GM21723 (cell line): ENCODE data around the gene PTPRC.

Source experiments
- ATAC-seq: cut with Tn5 transposase; IDR thresholded peaks from one replicate; pipeline ENCODE4 v1.9.1; 2021; ENCODE audit warnings: mild to moderate bottlenecking, moderate library complexity; ENCODE audit not compliant: unreplicated experiment

PTPRC gene

GRCh38 chr1:198642983-198643382, 4.1 kb downstream of the PTPRC start:
- no peak for ATAC-seq

GRCh38 chr1:198643808-198644207, 5.0 kb downstream of the PTPRC start:
- no peak for ATAC-seq

DNA sequence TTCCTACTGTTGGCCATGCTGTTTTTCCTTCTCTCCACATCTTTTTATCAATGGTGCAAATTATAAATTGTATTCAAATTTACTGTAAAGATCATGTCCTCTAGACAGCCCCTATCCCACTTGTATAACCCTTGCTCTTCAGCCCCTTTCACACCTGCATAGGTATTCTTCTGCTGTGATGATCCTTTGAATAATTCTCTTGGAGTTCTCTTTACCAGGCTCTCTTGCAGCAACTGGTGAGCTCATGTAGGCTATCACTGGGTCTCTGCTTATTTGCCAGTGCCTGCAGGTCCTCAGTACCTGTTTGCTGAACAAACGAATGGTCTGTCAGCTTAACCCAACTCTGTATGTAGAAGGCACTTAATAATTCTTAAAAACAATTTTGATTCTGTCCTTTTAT, 8.2 kb downstream of the PTPRC start:
- no peak for ATAC-seq

DNA sequence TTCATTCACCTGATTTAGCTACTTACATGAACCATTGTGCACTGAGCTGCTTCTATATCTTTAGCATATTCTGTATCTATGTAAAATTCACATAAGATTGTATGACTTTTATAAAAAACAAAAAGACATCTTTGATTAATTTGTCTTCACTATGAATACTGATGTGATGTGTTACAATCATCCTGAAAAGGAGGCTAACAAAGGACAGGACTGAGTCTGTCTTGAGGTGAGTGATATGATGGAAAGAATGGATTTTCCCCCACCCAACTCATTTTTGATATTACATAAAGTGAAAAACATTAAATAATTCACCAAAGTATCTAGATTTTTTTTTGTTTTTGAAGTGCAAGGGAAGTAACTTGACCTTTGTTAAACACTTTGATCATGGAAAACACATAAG, 9.8 kb downstream of the PTPRC start:
- no peak for ATAC-seq

DNA sequence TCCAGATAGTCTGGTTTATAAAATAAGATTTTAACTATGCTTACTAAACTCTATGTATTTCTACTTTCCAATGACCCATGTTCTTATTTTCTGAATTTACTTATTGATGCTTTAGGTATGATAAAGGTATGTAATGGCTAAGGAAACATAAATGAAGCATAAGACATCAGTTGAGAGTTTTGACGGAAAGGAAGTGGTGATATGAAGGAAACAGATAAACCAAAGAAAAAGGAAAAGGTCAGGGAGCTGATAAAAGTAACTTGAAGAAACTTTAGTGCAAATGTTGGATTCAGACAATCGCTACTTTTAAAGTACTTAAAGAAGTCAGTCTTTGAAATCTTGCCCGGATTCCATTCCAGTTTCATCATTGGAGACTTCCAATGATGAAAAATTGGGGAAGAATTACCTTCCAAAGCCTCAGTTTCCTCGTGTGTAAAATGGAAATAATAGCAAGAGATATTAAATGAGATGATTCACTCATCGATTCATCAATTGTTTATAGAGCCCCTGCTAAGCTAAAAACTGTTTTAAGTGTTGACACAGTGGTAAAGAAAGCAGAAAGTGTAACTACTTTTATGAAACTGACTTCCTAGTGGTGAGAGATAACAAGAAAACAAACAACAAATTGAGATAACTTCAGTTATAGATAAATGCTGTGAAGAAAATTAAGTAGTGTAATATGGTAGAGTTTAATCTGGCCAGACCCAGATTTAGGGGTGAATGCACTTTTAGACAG, 10.6 kb downstream of the PTPRC start:
- no peak for ATAC-seq

- ATAC-seq, result no peak
Measured at GRCh38 chr1:198649968-198650338, 11.1 kb downstream of the PTPRC start.

DNA sequence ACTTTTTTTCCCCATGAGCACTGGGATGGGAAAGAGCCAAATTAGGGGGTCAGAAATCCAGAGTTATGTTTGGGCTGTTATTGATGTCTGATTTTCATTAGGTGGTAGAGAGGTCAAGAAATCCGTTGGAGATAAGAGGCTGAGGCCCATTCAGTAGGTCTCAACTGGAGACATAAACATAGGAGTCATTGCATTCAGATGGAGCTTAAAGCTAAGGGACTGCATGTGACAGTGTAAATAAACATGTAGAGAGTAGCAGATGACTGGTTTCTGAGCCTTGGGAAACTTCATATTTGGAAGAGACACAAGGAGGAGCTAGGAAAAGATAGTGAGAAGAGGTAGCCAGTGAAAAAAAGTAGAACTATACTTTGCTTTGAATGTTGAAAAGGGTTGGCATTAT, 11.7 kb downstream of the PTPRC start:
- ATAC-seq, result no peak

DNA sequence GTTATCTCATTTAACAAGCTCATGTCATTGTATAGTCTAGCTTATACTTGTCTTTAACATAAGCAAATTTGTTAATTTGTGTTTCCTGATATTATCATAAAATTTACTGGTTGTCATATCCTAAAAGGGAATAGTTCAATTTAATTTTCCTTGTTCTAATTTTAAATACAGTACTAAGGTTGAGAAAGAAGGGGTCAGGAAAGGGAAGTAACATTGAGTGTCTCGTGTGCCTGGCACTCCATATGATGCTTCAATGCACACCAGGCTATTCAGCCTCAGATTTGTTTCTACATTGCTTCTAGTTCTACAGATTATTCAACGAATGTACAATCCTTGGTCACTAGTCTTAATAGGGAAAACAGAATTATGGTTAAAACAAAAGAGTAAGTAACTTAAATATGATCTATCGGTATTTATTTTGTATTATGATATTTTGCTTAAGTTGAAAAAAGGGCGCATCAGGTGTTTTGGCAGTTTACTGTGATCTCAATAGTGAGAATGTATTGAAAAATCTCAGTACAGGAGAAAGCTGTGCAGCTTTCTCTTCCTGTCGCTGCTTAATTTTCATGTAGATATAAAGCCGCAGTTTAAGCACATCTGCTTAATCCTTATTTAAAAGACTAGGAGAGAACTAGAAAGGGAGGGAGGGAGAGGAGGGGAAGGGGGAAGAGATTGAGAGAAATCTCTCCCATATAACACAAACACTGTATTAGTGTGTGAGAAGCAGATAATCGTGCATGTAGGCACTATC, 13.0 kb downstream of the PTPRC start:
- ATAC-seq, result peak; percentile 56

- no peak for ATAC-seq
Measured at GRCh38 chr1:198653808-198654413, 15.1 kb downstream of the PTPRC start.

- no peak for ATAC-seq
Measured at GRCh38 chr1:198655459-198656121, 16.8 kb downstream of the PTPRC start.

DNA sequence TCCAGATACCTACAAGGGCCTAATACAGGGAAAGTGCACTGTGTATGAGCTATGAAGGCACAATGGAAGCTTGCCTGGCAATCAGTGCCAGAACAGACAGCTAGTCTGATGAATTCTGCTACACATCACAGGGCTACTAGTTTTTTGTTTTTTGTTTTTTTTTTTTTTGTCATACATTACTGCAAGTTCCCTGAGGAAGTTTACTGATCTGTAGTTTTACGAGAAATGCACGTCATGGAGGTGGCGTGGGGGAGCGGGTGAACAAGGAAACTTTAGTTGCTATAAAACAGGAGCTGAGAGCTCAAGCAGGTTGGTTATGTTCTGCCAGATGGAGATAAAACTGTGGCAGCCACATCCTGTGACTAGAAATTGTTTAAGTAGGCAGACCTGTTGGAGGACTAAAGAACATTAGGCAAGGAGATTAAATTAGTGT, 17.7 kb downstream of the PTPRC start:
- ATAC-seq, result peak; percentile 22

GRCh38 chr1:198657550-198658064, 18.8 kb downstream of the PTPRC start:
- peak; percentile 38 for ATAC-seq

DNA sequence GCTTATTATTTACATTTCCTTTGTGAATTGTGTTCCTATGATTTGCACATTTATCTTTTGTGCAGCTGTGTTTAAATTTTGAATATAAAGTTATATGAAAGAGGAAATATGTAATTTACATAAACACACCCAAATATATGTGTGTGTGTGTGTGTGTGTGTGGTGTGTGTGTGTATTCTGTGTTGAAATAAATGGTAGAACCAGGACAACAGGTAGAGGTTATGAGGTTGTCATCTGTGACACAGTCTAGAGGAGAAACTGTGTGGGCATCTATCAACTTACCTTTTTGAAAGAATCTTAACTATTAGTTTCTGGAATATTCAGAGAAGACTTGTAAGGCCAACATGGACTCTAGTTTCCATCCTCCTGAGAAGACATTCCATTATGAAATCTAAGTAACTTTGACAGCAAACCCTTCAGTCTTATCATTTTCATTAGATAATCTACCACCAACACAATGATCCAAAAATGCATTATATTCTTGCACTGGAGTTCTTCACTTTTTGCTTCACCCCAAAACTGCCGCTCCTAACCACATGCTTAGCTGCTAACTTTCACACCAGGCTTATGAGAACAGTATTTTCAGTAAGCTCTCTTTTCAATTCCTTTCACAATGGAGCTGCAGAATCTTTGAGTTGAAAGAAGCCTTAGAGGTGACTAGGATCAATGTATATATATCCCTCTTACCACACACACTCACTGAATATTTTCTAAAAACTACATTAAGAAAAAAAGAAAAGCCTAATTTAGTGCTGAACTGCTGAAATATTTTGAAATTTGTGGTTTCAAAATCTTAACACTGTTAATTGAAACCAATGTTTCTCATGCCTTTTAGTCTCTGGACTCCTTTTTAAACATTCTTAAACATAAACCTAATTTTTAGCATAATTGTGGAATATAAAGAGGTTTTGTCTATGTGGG, 21.8 kb downstream of the PTPRC start:
- ATAC-seq, result peak; percentile 40

GRCh38 chr1:198662821-198663220, 24.0 kb downstream of the PTPRC start:
- no peak for ATAC-seq

DNA sequence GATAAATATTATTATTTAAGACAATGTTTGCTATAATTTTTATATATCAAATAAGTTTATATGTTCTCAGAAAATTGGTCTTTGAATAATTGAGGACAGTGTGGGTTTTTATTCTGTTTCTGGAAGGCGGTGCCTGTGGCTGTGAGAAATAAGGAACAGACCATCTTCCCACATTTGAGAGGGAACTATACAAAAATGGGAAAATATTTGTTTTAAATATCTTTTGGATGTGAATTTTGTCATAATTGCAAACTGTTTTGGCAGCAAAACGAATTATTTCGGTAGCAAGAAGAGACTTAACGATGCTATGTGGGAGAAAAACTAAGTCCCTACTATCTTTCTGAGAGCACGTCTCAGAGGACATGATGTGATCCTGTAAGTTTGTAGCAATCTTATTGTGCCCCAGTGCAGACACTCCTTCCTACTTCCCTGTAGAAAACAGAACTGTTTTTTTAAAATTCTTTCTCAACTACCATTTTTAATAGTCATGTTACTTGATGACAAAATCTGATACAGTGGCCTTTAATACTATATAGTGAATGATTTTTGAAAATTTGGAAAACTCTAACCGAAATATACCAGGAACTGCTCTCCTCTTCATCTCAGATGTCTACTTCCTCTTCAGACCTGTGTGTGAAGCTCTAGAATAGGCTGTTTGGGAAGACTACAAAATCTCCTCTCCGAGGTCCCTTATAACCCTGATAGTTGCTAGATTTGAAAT, 25.4 kb downstream of the PTPRC start:
- no peak for ATAC-seq

GRCh38 chr1:198667186-198667585, 28.3 kb downstream of the PTPRC start:
- ATAC-seq, result no peak

DNA sequence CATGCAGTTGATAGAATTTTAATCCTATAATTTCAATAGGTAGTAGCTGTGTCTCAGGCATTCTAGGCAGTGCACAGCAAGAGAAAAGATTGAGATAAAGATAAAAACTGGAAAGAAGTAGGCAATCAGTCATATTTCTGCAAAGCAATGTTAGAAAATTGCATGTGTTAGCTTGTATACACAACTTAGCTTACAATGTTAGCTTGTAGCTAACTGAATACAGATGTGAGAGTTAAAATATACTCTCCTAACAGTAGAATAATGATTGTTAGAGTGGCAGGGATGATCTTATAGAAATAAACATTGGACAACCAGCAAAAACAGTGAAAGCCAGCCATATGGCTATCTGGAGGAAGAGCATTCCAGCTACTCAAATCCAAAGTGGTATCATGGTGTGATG, 29.0 kb downstream of the PTPRC start:
- ATAC-seq, result no peak

GRCh38 chr1:198669023-198669698, 30.3 kb downstream of the PTPRC start:
- ATAC-seq, result peak; percentile 79

- ATAC-seq, result no peak
Measured at GRCh38 chr1:198669771-198670170, 30.9 kb downstream of the PTPRC start.
